Hepatocyte (in vitro differentiated cells): ENCODE data around the gene ZNF664. TPM values are rescaled to one million over a fixed set of nuclear protein-coding genes. Genes with fewer than 3 reads are reported as not detected.

Experiments used
- DNase-seq: peaks from one replicate; pipeline ENCODE4 v3.0.0-alpha.2; 2016; ENCODE audit warnings: low spot score
- H2AFZ ChIP-seq: fragments of 200-600 bp; sonication (generic); 2 replicates; pipeline ENCODE4 v1.6.0; 2016; ENCODE audit warnings: antibody characterized with exemption, mild to moderate bottlenecking
- H3K27ac ChIP-seq: fragments of 200-600 bp; sonication (generic); 2 replicates; pipeline ENCODE4 v1.5.1; 2016; ENCODE audit warnings: mild to moderate bottlenecking
- H3K27me3 ChIP-seq: fragments of 200-600 bp; sonication (generic); 2 replicates; pipeline ENCODE4 v1.6.1; 2016
- H3K36me3 ChIP-seq: fragments of 200-600 bp; sonication (generic); replicated peaks from 2 replicates; pipeline ENCODE4 v1.5.1; 2016; ENCODE audit warnings: low read depth; ENCODE audit not compliant: insufficient read depth
- H3K4me1 ChIP-seq: fragments of 200-600 bp; sonication (generic); 2 replicates; pipeline ENCODE4 v1.5.1; 2016; ENCODE audit warnings: mild to moderate bottlenecking, moderate library complexity; ENCODE audit not compliant: insufficient read depth
- H3K4me2 ChIP-seq: fragments of 200-600 bp; sonication (generic); 2 replicates; pipeline ENCODE4 v1.6.0; 2016
- H3K4me3 ChIP-seq: fragments of 200-600 bp; sonication (generic); 2 replicates; pipeline ENCODE4 v1.5.1; 2016; ENCODE audit warnings: mild to moderate bottlenecking
- H3K79me2 ChIP-seq: fragments of 200-600 bp; sonication (generic); 2 replicates; pipeline ENCODE4 v1.6.0; 2017; ENCODE audit warnings: mild to moderate bottlenecking
- H3K9me2 ChIP-seq: fragments of 200-600 bp; sonication (generic); replicated peaks from 2 replicates; pipeline ENCODE4 v1.6.0; 2017; ENCODE audit warnings: mild to moderate bottlenecking; ENCODE audit not compliant: insufficient read depth
- H3K9me3 ChIP-seq: fragments of 200-600 bp; sonication (generic); 2 replicates; pipeline ENCODE4 v1.5.1; 2016; ENCODE audit warnings: low read depth, mild to moderate bottlenecking
- H4K20me1 ChIP-seq: fragments of 200-600 bp; sonication (generic); 2 replicates; pipeline ENCODE4 v1.6.0; 2016; ENCODE audit warnings: mild to moderate bottlenecking; ENCODE audit not compliant: insufficient read depth, poor library complexity, severe bottlenecking
- EZH2 ChIP-seq: fragments of 200-600 bp; sonication (generic); IDR thresholded peaks from 2 replicates; pipeline ENCODE4 v1.6.1; 2016; ENCODE audit warnings: antibody characterized with exemption, mild to moderate bottlenecking, borderline replicate concordance
- EZH2phosphoT487 ChIP-seq: fragments of 200-600 bp; sonication (generic); IDR thresholded peaks from one replicate; pipeline ENCODE4 v1.6.1; 2018; ENCODE audit warnings: antibody characterized with exemption, mild to moderate bottlenecking, low read depth, moderate library complexity; ENCODE audit not compliant: unreplicated experiment, severe bottlenecking
- WGBS: methylation state at CpG from one replicate; pipeline ENCODE4 v1.1.6; 2016; ENCODE audit warnings: low lambda C conversion rate; ENCODE audit errors: missing lambda C conversion rate; 5-methylcytosine and 5-hydroxymethylcytosine counted together
- polyA plus RNA-seq: library from polyadenylated mRNA; unstranded; fragments of >200 nt; fragmentation: Nextera tagmentation; extraction: Ambion mirVana; gene quantifications from 2 replicates; pipeline ENCODE4 v1.2.1, GENCODE V29; 2016
- total RNA-seq: library from RNA; depleted of rRNA; stranded (reverse); fragments of >200 nt; gene quantifications from 2 replicates; pipeline ENCODE4 v1.2.3, GENCODE V29; 2014
- TF ChIP-seq, protein P1 (sequence below): fragments of 200-600 bp; sonication (generic); IDR thresholded peaks from 2 replicates; pipeline ENCODE4 v1.5.1; 2016; ENCODE audit warnings: antibody characterized with exemption, mild to moderate bottlenecking; ENCODE audit not compliant: poor library complexity

ZNF664 gene
- total and polyA plus RNA-seq, 2 experiments from 2014 or later: 17.6 to 80.4 TPM

DNA sequence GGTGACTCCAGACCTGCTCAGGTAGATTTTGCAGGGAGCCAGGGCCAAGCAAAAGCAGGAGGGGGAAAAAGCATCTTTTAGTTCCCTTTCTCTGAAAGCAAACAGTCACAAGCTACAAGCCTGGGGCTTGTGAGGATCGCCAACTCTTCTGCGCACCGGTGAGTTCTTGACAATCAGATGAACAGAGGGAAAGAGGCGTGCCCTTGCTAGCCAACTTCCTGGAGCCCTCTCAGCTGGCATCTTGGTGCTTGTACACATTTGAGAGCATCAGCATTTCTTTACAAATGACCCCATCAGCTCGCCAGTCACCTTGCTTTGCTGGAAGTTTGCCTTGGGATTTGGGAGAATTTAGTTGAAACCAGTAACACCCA, 55.5 kb downstream of the ZNF664 start:
- 90% methylated on average over 5 of the region's 5 CpGs for WGBS
- no peaks in the 10 kb centered on the region for H4K20me1 ChIP-seq

DNA sequence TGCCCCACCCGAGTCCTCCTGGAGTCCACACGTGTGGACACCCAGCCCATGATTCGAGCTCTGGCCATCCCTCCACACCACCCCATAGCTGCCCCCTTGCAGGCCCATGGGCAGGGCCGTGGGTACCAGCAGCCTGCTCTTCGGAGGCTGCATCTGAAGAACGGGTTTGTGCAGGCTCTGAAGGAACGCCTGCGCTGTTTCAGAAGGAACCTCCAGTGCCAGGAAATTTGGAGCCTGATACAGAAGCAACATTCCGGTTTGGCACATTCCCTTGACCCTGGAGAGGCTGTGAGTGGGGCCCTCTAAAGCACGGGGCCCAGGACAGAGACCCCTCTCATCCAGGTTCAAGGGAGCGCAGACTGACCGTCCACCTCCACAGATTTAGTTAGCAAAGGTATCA, 57.0 kb downstream of the ZNF664 start:
- H3K79me2 ChIP-seq: no peaks in the 10 kb centered on the region
- peak overlapping the region; percentile 63 for H3K27ac ChIP-seq
- WGBS: 66% methylated on average over 12 of the region's 12 CpGs
- H3K9me3 ChIP-seq: no peaks in the 10 kb centered on the region
- H3K27me3 ChIP-seq: no peaks in the 10 kb centered on the region
- no peak overlapping the region for H2AFZ ChIP-seq
- H3K4me2 ChIP-seq: peak overlapping the region; percentile 47
- peaks cover 9% of the 10 kb centered on the region for H3K4me1 ChIP-seq
- H4K20me1 ChIP-seq: no peaks in the 10 kb centered on the region
- no peak for DNase-seq
- no peaks in the 10 kb centered on the region for H3K36me3 ChIP-seq
- H3K4me3 ChIP-seq: no peak overlapping the region
- no peaks in the 10 kb centered on the region for H3K9me2 ChIP-seq
- no peak for TF ChIP-seq EZH2
- TF ChIP-seq, protein P1, sequence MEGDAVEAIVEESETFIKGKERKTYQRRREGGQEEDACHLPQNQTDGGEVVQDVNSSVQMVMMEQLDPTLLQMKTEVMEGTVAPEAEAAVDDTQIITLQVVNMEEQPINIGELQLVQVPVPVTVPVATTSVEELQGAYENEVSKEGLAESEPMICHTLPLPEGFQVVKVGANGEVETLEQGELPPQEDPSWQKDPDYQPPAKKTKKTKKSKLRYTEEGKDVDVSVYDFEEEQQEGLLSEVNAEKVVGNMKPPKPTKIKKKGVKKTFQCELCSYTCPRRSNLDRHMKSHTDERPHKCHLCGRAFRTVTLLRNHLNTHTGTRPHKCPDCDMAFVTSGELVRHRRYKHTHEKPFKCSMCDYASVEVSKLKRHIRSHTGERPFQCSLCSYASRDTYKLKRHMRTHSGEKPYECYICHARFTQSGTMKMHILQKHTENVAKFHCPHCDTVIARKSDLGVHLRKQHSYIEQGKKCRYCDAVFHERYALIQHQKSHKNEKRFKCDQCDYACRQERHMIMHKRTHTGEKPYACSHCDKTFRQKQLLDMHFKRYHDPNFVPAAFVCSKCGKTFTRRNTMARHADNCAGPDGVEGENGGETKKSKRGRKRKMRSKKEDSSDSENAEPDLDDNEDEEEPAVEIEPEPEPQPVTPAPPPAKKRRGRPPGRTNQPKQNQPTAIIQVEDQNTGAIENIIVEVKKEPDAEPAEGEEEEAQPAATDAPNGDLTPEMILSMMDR: no peak
- no peak for TF ChIP-seq EZH2phosphoT487

More for the DNA sequence above, 55.5 kb downstream of the ZNF664 start:
- no peaks in the 10 kb centered on the region for H3K36me3 ChIP-seq
- H3K9me3 ChIP-seq: no peaks in the 10 kb centered on the region
- no peaks in the 10 kb centered on the region for H3K79me2 ChIP-seq
- peaks cover 13% of the 10 kb centered on the region for H3K4me1 ChIP-seq
- H3K27ac ChIP-seq: no peak overlapping the region
- no peaks in the 10 kb centered on the region for H3K9me2 ChIP-seq
- no peak overlapping the region for H2AFZ ChIP-seq
- no peaks in the 10 kb centered on the region for H3K27me3 ChIP-seq
- DNase-seq: no peak
- TF ChIP-seq EZH2phosphoT487: no peak
- no peak for TF ChIP-seq EZH2
- TF ChIP-seq, protein P1: no peak
- no peak overlapping the region for H3K4me3 ChIP-seq
- H3K4me2 ChIP-seq: no peak overlapping the region

DNA sequence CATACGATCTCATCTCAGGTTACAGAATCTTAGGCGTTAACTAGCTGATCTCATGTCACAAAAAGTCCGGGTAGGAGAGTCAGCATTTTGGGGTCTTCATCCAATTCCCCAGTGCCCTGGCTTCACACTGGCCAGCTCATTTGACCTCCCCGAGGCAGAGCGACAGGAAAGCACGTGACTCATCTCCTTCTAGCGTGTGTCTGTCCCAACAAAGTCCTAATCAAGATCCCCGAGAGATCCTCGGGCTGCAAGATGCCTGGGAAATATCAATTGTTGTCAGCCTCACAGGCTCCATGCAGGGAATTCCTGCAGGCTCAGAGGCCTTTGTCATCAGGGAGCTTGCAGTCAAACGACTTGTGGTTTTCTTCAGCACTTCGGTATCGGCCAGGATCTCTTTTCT, 57.5 kb downstream of the ZNF664 start:
- no peak for TF ChIP-seq EZH2
- no peak for TF ChIP-seq EZH2phosphoT487
- TF ChIP-seq, protein P1: no peak
- Histone ChIP-seq H3K27ac (peak overlapping the region; percentile 63), H3K4me2 (peak overlapping the region; percentile 47)

DNA sequence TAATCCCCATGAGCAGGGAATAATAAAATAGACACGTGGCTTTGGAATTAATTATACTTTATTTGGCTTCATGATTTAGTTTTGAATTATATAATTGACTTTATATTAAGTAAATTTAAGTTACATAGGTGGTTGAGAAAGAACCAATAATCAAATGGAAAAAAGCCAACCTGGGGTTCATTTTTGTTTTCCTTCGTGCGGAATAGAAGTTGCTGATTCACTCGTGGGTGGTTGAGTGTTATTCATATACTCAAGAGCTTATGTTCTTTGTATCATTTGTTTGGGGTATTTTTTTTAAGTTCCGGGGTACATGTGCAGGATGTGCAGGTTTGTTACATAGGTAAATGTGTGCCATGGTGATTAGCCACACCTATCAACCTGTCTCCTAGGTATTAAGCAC, 58.0 kb downstream of the ZNF664 start:
- 78% methylated on average over 5 of the region's 5 CpGs for WGBS
- no peak overlapping the region for H2AFZ ChIP-seq
- peak overlapping the region; percentile 13 for H3K4me2 ChIP-seq
- peak overlapping the region; percentile 56 for H3K27ac ChIP-seq
- H3K79me2 ChIP-seq: no peaks in the 10 kb centered on the region
- peaks cover 9% of the 10 kb centered on the region for H3K4me1 ChIP-seq
- H3K9me2 ChIP-seq: no peaks in the 10 kb centered on the region
- H3K9me3 ChIP-seq: no peaks in the 10 kb centered on the region
- no peak overlapping the region for H3K4me3 ChIP-seq
- H3K36me3 ChIP-seq: no peaks in the 10 kb centered on the region
- no peak for DNase-seq
- no peaks in the 10 kb centered on the region for H4K20me1 ChIP-seq
- no peaks in the 10 kb centered on the region for H3K27me3 ChIP-seq
- TF ChIP-seq EZH2phosphoT487 (no peak), EZH2 (no peak)
- TF ChIP-seq, protein P1: no peak

More for the DNA sequence above, 57.5 kb downstream of the ZNF664 start:
- Histone ChIP-seq H2AFZ (no peak overlapping the region), H3K4me3 (no peak overlapping the region), H3K9me3 (no peaks in the 10 kb centered on the region), H3K9me2 (no peaks in the 10 kb centered on the region), H3K36me3 (no peaks in the 10 kb centered on the region), H4K20me1 (no peaks in the 10 kb centered on the region), H3K79me2 (no peaks in the 10 kb centered on the region), H3K27me3 (no peaks in the 10 kb centered on the region), H3K4me1 (peaks cover 9% of the 10 kb centered on the region)
- DNase-seq: peak; percentile 73
- 23% methylated on average over 12 of the region's 12 CpGs for WGBS
